ENCODE results near the gene PPP2R3C.

GRCh38 chr14:35144029-35144428 lies 22.2 kb upstream of the PPP2R3C start:
- TF ChIP-seq CTCF (conservative IDR thresholded peaks at IDR 0.05; ENCODE audit: low read depth, low read length) (no peak), EZH2 (IDR thresholded peaks at IDR 0.05; ENCODE audit: borderline replicate concordance, low read depth, low read length, poor library complexity, severe bottlenecking) (no peak)

Data from A673 (cell line).